SK-N-SH treated with all-trans-retinoic acid at 6 μM for 48 hours (cell line): Measurements from ENCODE around the gene YLPM1.

ENCODE experiments used
- ATAC-seq: fragments of 200-7000 bp; cut with Tn5 transposase; 3 replicates; pipeline ENCODE4 v1.9.1; 2020; ENCODE audit warnings: mild to moderate bottlenecking, moderate library complexity
- ARNTL ChIP-seq: fragments of 450-650 bp; formaldehyde crosslinking; IDR thresholded peaks from 2 replicates; pipeline ENCODE4 v1.5.0; 2020; ENCODE audit warnings: low read depth, mild to moderate bottlenecking, moderate library complexity, borderline replicate concordance
- BACH2 ChIP-seq: fragments of 250-450 bp; sonication (Bioruptor Pico); IDR thresholded peaks from 2 replicates; pipeline ENCODE4 v1.9.0; 2021; ENCODE audit warnings: mild to moderate bottlenecking, borderline replicate concordance
- CSDC2 ChIP-seq: fragments of 250-450 bp; sonication (Bioruptor Pico); IDR thresholded peaks from 2 replicates; pipeline ENCODE4 v1.5.0; 2020; ENCODE audit warnings: mild to moderate bottlenecking, moderate library complexity
- ESRRG ChIP-seq: fragments of 250-450 bp; sonication (Bioruptor Pico); IDR thresholded peaks from 2 replicates; pipeline ENCODE4 v1.6.1; 2021; ENCODE audit warnings: mild to moderate bottlenecking
- GLIS3 ChIP-seq: fragments of 250-450 bp; sonication (Bioruptor Pico); IDR thresholded peaks from 2 replicates; pipeline ENCODE4 v1.5.0; 2020; ENCODE audit warnings: mild to moderate bottlenecking, moderate library complexity
- TSHZ2 ChIP-seq: fragments of 250-450 bp; sonication (Bioruptor Pico); IDR thresholded peaks from 2 replicates; pipeline ENCODE4 v1.5.0; 2020; ENCODE audit warnings: mild to moderate bottlenecking, moderate library complexity
- ZC3H10 ChIP-seq: fragments of 250-450 bp; sonication (Bioruptor Pico); IDR thresholded peaks from 2 replicates; pipeline ENCODE4 v1.5.1; 2021; ENCODE audit warnings: mild to moderate bottlenecking, moderate library complexity
- ZFP3 ChIP-seq: fragments of 250-450 bp; sonication (Bioruptor Pico); IDR thresholded peaks from 2 replicates; pipeline ENCODE4 v1.5.0; 2020; ENCODE audit warnings: mild to moderate bottlenecking, moderate library complexity
- ZNF8 ChIP-seq: fragments of 450-650 bp; formaldehyde crosslinking; IDR thresholded peaks from 2 replicates; pipeline ENCODE4 v1.5.0; 2020; ENCODE audit warnings: mild to moderate bottlenecking, moderate library complexity
- TF ChIP-seq, protein P1 (sequence below): fragments of 250-450 bp; sonication (Bioruptor Pico); IDR thresholded peaks from 2 replicates; pipeline ENCODE4 v1.5.1; 2021; ENCODE audit warnings: mild to moderate bottlenecking, moderate library complexity

Gene YLPM1

GRCh38 chr14:74881431-74882102 lies 118.5 kb downstream of the YLPM1 start, which contains the start of gene DLST:
TSS of gene DLST (plus strand) at chr14:74881916. CDS start at chr14:74881954, 38 bp downstream.
- TF ChIP-seq TSHZ2 (peak; percentile 63), ARNTL (no peak), GLIS3 (CRISPR knock-in tag) (0 out of 2 replicates have a peak, but pooled peaks have one; percentile 15), ZFP3 (CRISPR knock-in tag) (peak; percentile 86), ESRRG (CRISPR knock-in tag) (no peak)
- ATAC-seq = peak; percentile 92

- TF ChIP-seq TSHZ2 (no peak), ZC3H10 (CRISPR knock-in tag) (no peak), GLIS3 (CRISPR knock-in tag) (no peak), CSDC2 (CRISPR knock-in tag) (no peak), BACH2 (CRISPR knock-in tag) (no peak), ESRRG (CRISPR knock-in tag) (no peak), ZNF8 (CRISPR knock-in tag) (no peak), ARNTL (no peak)
- TF ChIP-seq, protein P1, sequence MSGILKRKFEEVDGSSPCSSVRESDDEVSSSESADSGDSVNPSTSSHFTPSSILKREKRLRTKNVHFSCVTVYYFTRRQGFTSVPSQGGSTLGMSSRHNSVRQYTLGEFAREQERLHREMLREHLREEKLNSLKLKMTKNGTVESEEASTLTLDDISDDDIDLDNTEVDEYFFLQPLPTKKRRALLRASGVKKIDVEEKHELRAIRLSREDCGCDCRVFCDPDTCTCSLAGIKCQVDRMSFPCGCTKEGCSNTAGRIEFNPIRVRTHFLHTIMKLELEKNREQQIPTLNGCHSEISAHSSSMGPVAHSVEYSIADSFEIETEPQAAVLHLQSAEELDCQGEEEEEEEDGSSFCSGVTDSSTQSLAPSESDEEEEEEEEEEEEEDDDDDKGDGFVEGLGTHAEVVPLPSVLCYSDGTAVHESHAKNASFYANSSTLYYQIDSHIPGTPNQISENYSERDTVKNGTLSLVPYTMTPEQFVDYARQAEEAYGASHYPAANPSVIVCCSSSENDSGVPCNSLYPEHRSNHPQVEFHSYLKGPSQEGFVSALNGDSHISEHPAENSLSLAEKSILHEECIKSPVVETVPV = no peak
- peak; percentile 50 for ATAC-seq
Observed at GRCh38 chr14:74882103-74882920, 119.2 kb downstream of the YLPM1 start.
